Ovary (tissue), 9 donors: ENCODE data around the gene FLOT1. TPM values are rescaled to one million over a fixed set of nuclear protein-coding genes. Genes with fewer than 3 reads are reported as not detected.
"Not testable (repeated sequence)": the region's sequence is repeated elsewhere in the genome, so short reads cannot be mapped to it uniquely, and the experiment has no call there.

Experiments used
- DNase-seq, 5 donors: peaks; one replicate each; pipeline ENCODE4 v3.0.0-alpha.2; 2019 to 2020
- H3K27ac ChIP-seq, 2 donors: fragments of 200-600 bp; one replicate each; pipeline versions ENCODE4 v1.5.1 to v1.8.0; 2019 to 2022
- H3K27me3 ChIP-seq: fragments of 200-600 bp; one replicate; pipeline ENCODE4 v1.8.0; 2022
- H3K36me3 ChIP-seq: fragments of 200-600 bp; sonication (generic); one replicate; pipeline ENCODE4 v1.5.1; 2019
- H3K4me1 ChIP-seq: one replicate; pipeline ENCODE4 v1.8.1; 2013; ENCODE audit warnings: mild to moderate bottlenecking, moderate library complexity; ENCODE audit not compliant: insufficient read depth
- H3K4me3 ChIP-seq: fragments of 200-600 bp; sonication (generic); one replicate; pipeline ENCODE4 v1.5.1; 2017
- H3K9me3 ChIP-seq, 2 donors: fragments of 200-600 bp in 1 of 2; sonication (generic) in 1 of 2; one replicate each; pipeline versions ENCODE4 v1.5.1 to v1.8.1; 2013 to 2019; ENCODE audit warnings: mild to moderate bottlenecking in 1 of 2, moderate library complexity in 1 of 2
- CTCF ChIP-seq, 3 donors: fragments of 450-650 bp in 2 of 3; fragments of 200-600 bp in 1 of 3; IDR thresholded peaks; one replicate each; pipeline versions ENCODE4 v1.5.1 to v1.8.0; 2016 to 2022; ENCODE audit warnings: antibody characterized with exemption in 3 of 3, mild to moderate bottlenecking in 1 of 3
- EP300 ChIP-seq: sonication (generic); formaldehyde crosslinking; IDR thresholded peaks from one replicate; pipeline ENCODE4 v1.6.1; 2017; ENCODE audit warnings: antibody characterized with exemption
- POLR2A ChIP-seq: fragments of 450-650 bp; IDR thresholded peaks from one replicate; pipeline ENCODE4 v1.6.1; 2017; ENCODE audit warnings: antibody characterized with exemption, mild to moderate bottlenecking, moderate library complexity
- WGBS, 3 donors: extraction: QIAGEN DNeasy Blood & Tissue Kit in 1 of 3; methylation state at CpG; one replicate each; pipeline versions ENCODE4 v1.1.5 to v1.1.7; 2013 to 2017; 5-methylcytosine and 5-hydroxymethylcytosine counted together
- intact Hi-C, 4 donors: fragments of 100-400 bp; cut with DNase I; formaldehyde crosslinking; loops; one replicate each; pipeline versions ENCODE4 v1.11.0 to v1.15.1; 2022 to 2023
- polyA plus RNA-seq, 2 donors: library from polyadenylated mRNA; stranded (reverse); fragments of 200-250 nt in 1 of 2; fragments of 350-450 nt in 1 of 2; fragmentation: Illumina TruSeq in 1 of 2; extraction: RNeasy Lipid Tissue Mini Kit (QIAGEN cat#74804) in 1 of 2; gene quantifications; one replicate each; pipeline ENCODE4 v1.2.3, GENCODE V29; 2013 to 2014
- total RNA-seq, 7 donors: library from RNA; depleted of rRNA in 2 of 7; stranded (reverse); fragments of >200 nt in 2 of 7; fragmentation: NEBNext Ultra II Directional in 3 of 7; extraction: Animal tissue kit (Norgen Biotek cat#: 25700) in 3 of 7; gene quantifications; one replicate each; pipeline versions ENCODE4 v1.1.0 to v1.2.4, GENCODE V29; 2016 to 2023
- donor health status: DM: no; HTN: no; CAD: no; lungs with moderate emphysema.
- donor health status: DM: no; HTN: no; CAD: no.
- donor health status: Bipolar disorder and iron deficiency.
- donor health status: DM: yes; HTN: yes; CAD: no.
- donor health status: DM: no; HTN: no; CAD: no.
- donor health status: DM: yes; HTN: yes; CAD: no.

FLOT1 gene
- total and polyA plus RNA-seq, 9 donors = 64.1 to 180 (median 124) TPM

GRCh38 chr6:30727920-30728553 lies 14.4 kb downstream of the FLOT1 start:
- Histone ChIP-seq H3K36me3 (no peaks in the 10 kb centered on the region), H3K27ac (no peak overlapping the region), H3K27me3 (no peaks in the 10 kb centered on the region), H3K9me3 (no peaks in the 10 kb centered on the region), H3K4me1 (no peaks in the 10 kb centered on the region), H3K4me3 (no peak overlapping the region)
- TF ChIP-seq POLR2A (no peak), CTCF (IDR thresholded peaks at IDR 0.05) (no peak), EP300 (no peak)
- 36 to 38% (median 37%) methylated on average over 7 of the region's 7 CpGs for whole genome bisulfite sequencing, 3 donors
- intact Hi-C loops = no loop called here
- no peak for DNase-seq

GRCh38 chr6:30726506-30727413 lies 15.7 kb downstream of the FLOT1 start:
- Histone ChIP-seq H3K36me3 (no peaks in the 10 kb centered on the region), H3K4me1 (no peaks in the 10 kb centered on the region), H3K9me3 (no peaks in the 10 kb centered on the region), H3K4me3 (no peak overlapping the region), H3K27me3 (no peaks in the 10 kb centered on the region), H3K27ac (no peak overlapping the region)
- whole genome bisulfite sequencing, 3 donors = 70 to 80% (median 74%) methylated on average over 11 of the region's 11 CpGs
- DNase-seq = no peak
- TF ChIP-seq POLR2A = no peak
- no peak for TF ChIP-seq CTCF (IDR thresholded peaks at IDR 0.05)
- no peak for TF ChIP-seq EP300
- intact Hi-C loops = no loop called here

GRCh38 chr6:30725713-30726505 lies 16.6 kb downstream of the FLOT1 start:
- H3K36me3 ChIP-seq = no peaks in the 10 kb centered on the region
- H3K27ac ChIP-seq = no peak overlapping the region
- no peaks in the 10 kb centered on the region for H3K4me1 ChIP-seq
- intact Hi-C loops = no loop called here
- TF ChIP-seq CTCF (IDR thresholded peaks at IDR 0.05) = no peak
- no peak for TF ChIP-seq POLR2A
- TF ChIP-seq EP300 = no peak
- 20 to 33% (median 32%) methylated on average over 3 of the region's 3 CpGs for WGBS, 3 donors
- DNase-seq = no peak
- no peak overlapping the region for H3K4me3 ChIP-seq
- H3K27me3 ChIP-seq = no peaks in the 10 kb centered on the region
- no peaks in the 10 kb centered on the region for H3K9me3 ChIP-seq

GRCh38 chr6:30724906-30725667 lies 17.4 kb downstream of the FLOT1 start:
- 29 to 33% (median 32%) methylated on average over 6 of the region's 6 CpGs for WGBS, 3 donors
- H3K27me3 ChIP-seq = no peaks in the 10 kb centered on the region
- intact Hi-C loops = no loop called here
- DNase-seq = no peak
- H3K9me3 ChIP-seq = no peaks in the 10 kb centered on the region
- TF ChIP-seq CTCF (IDR thresholded peaks at IDR 0.05) (no peak), EP300 (no peak), POLR2A (no peak)
- no peaks in the 10 kb centered on the region for H3K4me1 ChIP-seq
- no peaks in the 10 kb centered on the region for H3K36me3 ChIP-seq
- no peak overlapping the region for H3K27ac ChIP-seq
- H3K4me3 ChIP-seq = no peak overlapping the region

GRCh38 chr6:30723843-30724741 lies 18.4 kb downstream of the FLOT1 start:
- H3K27ac ChIP-seq, H3K27me3 ChIP-seq, H3K4me1 ChIP-seq, H3K4me3 ChIP-seq, H3K36me3 ChIP-seq, H3K9me3 ChIP-seq, DNase-seq: not testable (repeated sequence)
- 32 to 39% (median 33%) methylated on average over 29 of the region's 29 CpGs for WGBS, 3 donors
- intact Hi-C loops = loop anchor here in 3 of 4 donors (2.0 kb wide), 2 partner anchors 43 to 45 kb away; no protein-coding TSS in a partner anchor
